HG03280 (cell line): ENCODE measurements around the gene ZNF521.
"Not testable (repeated sequence)": the region's sequence is repeated elsewhere in the genome, so short reads cannot be mapped to it uniquely, and the experiment has no call there.

ENCODE experiments used
- ATAC-seq: cut with Tn5 transposase; IDR thresholded peaks from one replicate; pipeline ENCODE4 v1.9.1; 2021; ENCODE audit warnings: mild to moderate bottlenecking, moderate library complexity; ENCODE audit not compliant: unreplicated experiment

Gene ZNF521

GRCh38 chr18:25295624-25296138, 56.3 kb downstream of the ZNF521 start:
- ATAC-seq, result no peak

DNA sequence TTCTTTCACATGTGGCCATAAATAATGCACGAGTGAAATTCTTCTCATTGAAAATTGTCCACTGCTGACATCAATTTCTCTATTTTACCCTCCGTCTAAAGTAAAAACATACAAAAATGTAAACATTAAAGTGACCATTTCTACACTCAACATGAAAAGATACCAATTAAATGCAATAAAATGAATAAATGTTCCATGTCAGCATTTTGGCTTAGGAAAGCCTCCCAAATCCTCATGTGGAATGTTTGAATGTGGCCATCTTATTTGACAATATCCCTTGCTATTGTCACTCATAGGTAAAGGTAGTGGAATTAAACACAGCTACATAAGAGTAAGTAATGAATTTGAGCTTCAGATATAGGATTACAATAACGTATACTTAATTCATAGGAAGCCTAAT, 60.8 kb downstream of the ZNF521 start:
- ATAC-seq, result no peak

GRCh38 chr18:25289001-25289631, 62.9 kb downstream of the ZNF521 start:
- ATAC-seq, result no peak

GRCh38 chr18:25288340-25288938, 63.5 kb downstream of the ZNF521 start:
- no peak for ATAC-seq

GRCh38 chr18:25287106-25287505, 64.9 kb downstream of the ZNF521 start:
- no peak for ATAC-seq

- ATAC-seq, result no peak
Measured at GRCh38 chr18:25284861-25285550, 67.0 kb downstream of the ZNF521 start.

GRCh38 chr18:25284281-25284680, 67.7 kb downstream of the ZNF521 start:
- ATAC-seq, result no peak

- ATAC-seq, result no peak
Measured at GRCh38 chr18:25283781-25284180, 68.2 kb downstream of the ZNF521 start.

GRCh38 chr18:25282896-25283703, 68.9 kb downstream of the ZNF521 start:
- ATAC-seq, result no peak

GRCh38 chr18:25282282-25282681, 69.7 kb downstream of the ZNF521 start:
- ATAC-seq, result no peak

DNA sequence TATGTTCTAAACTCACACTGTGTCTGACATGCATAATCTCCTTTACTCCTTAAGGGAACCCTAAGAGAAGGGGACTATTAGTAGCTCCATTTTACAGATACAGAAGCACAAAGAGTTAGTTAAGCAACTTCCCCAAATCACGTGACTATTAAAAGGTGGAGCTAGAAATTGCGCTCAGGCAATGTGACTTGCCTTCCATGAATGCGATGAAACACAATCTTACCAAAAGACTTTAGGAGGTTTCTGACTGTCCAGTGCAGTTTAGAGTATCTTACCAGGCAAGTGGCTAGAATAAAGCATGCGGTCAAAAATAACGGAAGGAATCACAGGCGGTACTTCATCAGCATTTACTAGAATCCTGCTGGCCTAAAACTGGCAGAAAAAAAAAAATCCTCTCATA, 70.4 kb downstream of the ZNF521 start:
- no peak for ATAC-seq

- no peak for ATAC-seq
Measured at GRCh38 chr18:25279961-25280360, 72.0 kb downstream of the ZNF521 start.

DNA sequence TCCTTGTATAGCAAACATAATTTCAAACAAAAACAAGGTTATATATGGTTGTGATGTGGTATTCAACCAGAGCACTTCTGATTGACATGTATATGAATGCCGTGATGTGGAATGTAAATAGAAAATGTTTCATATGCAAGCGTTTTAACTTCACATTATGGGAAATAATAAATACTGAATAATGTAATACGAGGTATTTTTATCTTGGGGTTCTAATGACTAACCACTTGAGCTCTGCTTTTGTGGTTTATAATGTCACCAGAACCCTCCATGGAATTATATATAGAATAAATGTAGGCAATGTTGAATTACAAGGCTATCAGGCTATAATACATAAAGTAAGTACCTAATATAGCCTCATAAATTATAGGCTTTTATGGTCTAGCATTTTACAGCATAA, 72.4 kb downstream of the ZNF521 start:
- ATAC-seq, result no peak

- no peak for ATAC-seq
Measured at GRCh38 chr18:25279133-25279532, 72.8 kb downstream of the ZNF521 start.

GRCh38 chr18:25278394-25278793, 73.6 kb downstream of the ZNF521 start:
- no peak for ATAC-seq

DNA sequence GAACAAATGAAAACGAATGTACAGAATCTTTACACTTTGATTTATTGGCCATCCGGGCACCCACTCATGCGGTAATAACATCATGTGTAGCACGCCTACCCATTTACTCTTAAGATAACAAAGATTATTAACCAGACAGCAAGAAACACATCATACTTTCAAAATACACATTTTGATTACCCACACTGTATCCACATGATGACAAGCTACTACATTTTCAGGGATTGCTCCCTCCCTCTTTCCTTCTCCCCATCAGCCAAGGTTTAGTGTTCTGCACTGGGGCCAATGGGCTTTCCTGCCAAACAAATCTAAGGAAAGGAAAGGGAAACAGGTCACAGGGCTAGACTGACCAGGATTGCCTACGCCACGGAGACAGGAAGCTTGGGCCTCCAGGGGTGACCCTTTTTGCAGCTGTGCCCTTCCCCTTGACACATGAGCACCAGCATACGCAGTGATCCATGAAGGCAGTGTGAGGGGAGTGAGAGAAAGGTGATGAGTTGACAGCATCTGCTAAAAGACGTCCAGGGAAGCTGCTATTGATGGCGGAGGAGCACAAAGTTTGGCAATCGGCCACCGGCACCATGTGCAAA, 76.5 kb downstream of the ZNF521 start:
- no peak for ATAC-seq

DNA sequence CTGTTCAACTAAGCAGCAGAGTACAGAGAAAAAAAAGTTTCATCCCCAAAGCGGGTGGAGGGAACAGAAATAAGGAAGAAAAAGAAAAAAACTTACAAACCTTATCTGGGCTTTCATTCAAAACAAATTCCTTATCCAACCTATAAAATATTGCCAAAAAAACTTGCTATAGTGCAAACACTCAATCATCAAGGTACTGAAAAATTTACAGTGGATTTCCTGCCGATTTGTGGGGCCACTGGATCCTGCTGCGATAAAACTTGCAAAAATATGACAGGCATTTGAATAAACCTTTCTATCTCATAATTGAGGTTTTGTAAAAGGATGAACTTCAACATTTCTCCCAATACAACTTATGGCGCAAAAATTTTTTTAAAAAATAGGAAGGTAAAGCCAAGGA, 77.0 kb downstream of the ZNF521 start:
- ATAC-seq, result no peak

GRCh38 chr18:25266931-25267527, 84.9 kb downstream of the ZNF521 start:
- ATAC-seq, result not testable (repeated sequence)

DNA sequence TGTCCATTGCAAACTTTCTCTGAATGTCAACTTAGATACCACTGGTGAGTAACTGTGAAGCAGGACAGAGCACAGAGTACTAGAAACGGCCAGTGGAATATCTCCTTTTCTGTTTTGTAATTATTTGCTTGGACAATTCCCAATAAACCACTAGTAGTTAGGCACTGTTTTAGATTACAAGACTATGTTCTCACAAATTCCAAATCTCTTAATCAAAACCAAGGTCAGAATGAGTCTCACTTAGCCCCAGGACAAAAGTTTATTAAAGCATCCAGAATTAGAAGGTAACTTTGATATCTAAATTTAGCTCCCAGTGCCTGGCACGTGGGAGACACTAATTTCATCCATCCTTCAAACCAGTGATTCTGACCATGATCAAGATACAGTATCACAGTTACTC, 89.0 kb downstream of the ZNF521 start:
- no peak for ATAC-seq

GRCh38 chr18:25261768-25262167, 90.2 kb downstream of the ZNF521 start:
- ATAC-seq, result no peak

GRCh38 chr18:25256439-25256838, 95.5 kb downstream of the ZNF521 start:
- no peak for ATAC-seq
